Hair follicle dermal papilla cell (primary cell): ENCODE measurements around the gene FAM114A2. TPM values are rescaled to one million over a fixed set of nuclear protein-coding genes. Genes with fewer than 3 reads are reported as not detected.

Experiments used
- total RNA-seq: library from RNA; depleted of rRNA; stranded (reverse); fragments of >200 nt; gene quantifications from 2 replicates; pipeline ENCODE4 v1.2.3, GENCODE V29; 2012

Gene FAM114A2
- total RNA-seq, result 39.8 and 42.7 TPM in 2 replicates

DNA sequence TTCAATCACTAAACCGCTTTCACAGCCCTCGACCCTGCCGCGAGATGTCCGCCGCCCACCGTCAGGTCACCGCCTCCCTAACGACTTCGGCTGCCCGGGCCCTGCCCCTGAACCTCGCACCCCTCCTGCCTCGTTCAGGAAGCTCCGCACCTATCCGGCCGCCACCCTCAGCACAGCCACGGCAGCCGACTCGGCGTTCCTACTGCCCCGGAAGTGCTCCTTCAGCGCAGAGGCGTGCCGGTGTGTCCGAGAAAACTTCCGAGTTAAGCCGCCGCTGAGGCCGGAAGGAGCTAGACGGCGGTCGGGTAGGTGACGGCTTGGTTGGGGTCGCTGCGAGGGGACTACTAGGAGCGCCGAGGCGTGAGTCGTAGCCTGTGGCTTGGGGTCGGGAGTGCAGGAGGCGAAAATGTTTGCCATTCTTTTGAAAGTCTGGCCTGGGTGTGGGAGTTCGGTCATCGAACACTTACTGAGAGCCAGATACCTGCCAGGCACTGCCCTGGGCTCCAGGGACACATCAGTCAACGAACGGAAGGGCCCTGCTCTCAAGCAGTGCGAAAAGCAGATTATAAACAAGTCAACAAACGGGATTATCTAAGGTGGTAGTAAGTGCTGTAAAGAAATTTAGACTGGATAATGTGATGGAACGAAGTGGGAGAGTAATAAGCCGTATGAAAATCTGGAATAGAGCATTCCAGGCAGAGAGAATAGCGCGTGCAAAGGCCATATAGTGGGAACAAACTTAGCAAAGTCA lies at the start of gene FAM114A2, which contains the start of gene MFAP3:
Gene FAM114A2 (minus strand): TSS at position 204 of the 751 bp plus-strand sequence. CDS start 3,957 bp downstream, outside the sequence.
Gene MFAP3 (plus strand): TSS at position 261 of the 751 bp plus-strand sequence. CDS start 10,756 bp downstream, outside the sequence.

Other genes starting within 250 kb of the FAM114A2 start
- gene MFAP3, start 57 bp upstream of the FAM114A2 start, total RNA-seq, result 84.4 and 103 TPM in 2 replicates
- gene GALNT10, start 151.8 kb upstream of the FAM114A2 start, total RNA-seq, result 64.6 and 66.2 TPM in 2 replicates